ENCODE results near the gene FKBP14.

GRCh38 chr7:29987083-29987482 is 39.4 kb downstream of the FKBP14 start:
- no peak for TF ChIP-seq CTCF (IDR thresholded peaks at IDR 0.05)
- TF ChIP-seq POLR2A (IDR thresholded peaks at IDR 0.05): no peak

Measured in adrenal gland (tissue), 5 donors.